SK-N-SH (cell line): ENCODE measurements around the gene NUP43. TPM values are rescaled to one million over a fixed set of nuclear protein-coding genes. Genes with fewer than 3 reads are reported as not detected.

Experiments used
- CTCF ChIA-PET: fragments of 300-600, 350-600 bp; formaldehyde crosslinking; extraction: SDS; loops from one replicate; lab custom pipeline; 2021; lab: Yijun Ruan, JAX
- POLR2A ChIA-PET: fragments of 350-600 bp; sonication (Branson Sonifier 250); formaldehyde crosslinking; extraction: SDS; loops from one replicate; lab custom pipeline; 2020; ENCODE audit warnings: antibody characterized with exemption, inconsistent platforms; lab: Yijun Ruan, JAX
- DNase-seq: peaks from one replicate; pipeline ENCODE4 v3.0.0; 2012
- H2AFZ ChIP-seq: fragments of 200-600 bp; sonication (generic); 2 replicates; pipeline ENCODE4 v1.8.1; 2016; ENCODE audit warnings: antibody characterized with exemption, mild to moderate bottlenecking, low read depth
- H3F3A ChIP-seq: fragments of 200-600 bp; sonication (generic); replicated peaks from 2 replicates; pipeline ENCODE3; 2016; ENCODE audit warnings: antibody characterized with exemption, mild to moderate bottlenecking; ENCODE audit not compliant: insufficient read depth
- H3K27ac ChIP-seq, 2 experiments: fragments of 200-500 bp in 1 of 2; fragments of 200-600 bp in 1 of 2; sonication (Bioruptor generic) in 1 of 2; sonication (generic), shearing (Covaris generic) in 1 of 2; 2 replicates each; pipeline versions ENCODE4 v1.5.1 to v1.6.1; 2014 to 2016; ENCODE audit warnings: low read depth in 2 of 2, inconsistent platforms in 1 of 2, low read length in 1 of 2, mild to moderate bottlenecking in 1 of 2, mixed read lengths in 1 of 2
- H3K27me3 ChIP-seq: fragments of 200-600 bp; sonication (generic), shearing (Covaris generic); 2 replicates; pipeline ENCODE4 v1.6.1; 2016; ENCODE audit warnings: mixed run types; ENCODE audit not compliant: insufficient read depth
- H3K36me3 ChIP-seq, 2 experiments: fragments of 200-500 bp in 1 of 2; fragments of 200-600 bp in 1 of 2; sonication (Bioruptor generic) in 1 of 2; sonication (generic) in 1 of 2; replicated peaks in 1 of 2; 2 replicates each; pipeline versions ENCODE3 to v1.5.1; 2014 to 2016; ENCODE audit warnings: low read length in 1 of 2, mild to moderate bottlenecking in 1 of 2; ENCODE audit not compliant: insufficient read depth in 2 of 2, control insufficient read depth in 1 of 2
- H3K4me1 ChIP-seq, 2 experiments: fragments of 200-500 bp in 1 of 2; fragments of 200-600 bp in 1 of 2; sonication (Bioruptor generic) in 1 of 2; sonication (generic), shearing (Covaris generic) in 1 of 2; 2 replicates each; pipeline versions ENCODE4 v1.5.1 to v1.6.1; 2014 to 2016; ENCODE audit warnings: low read depth in 1 of 2, low read length in 1 of 2, mixed run types in 1 of 2; ENCODE audit not compliant: insufficient read depth in 2 of 2, control insufficient read depth in 1 of 2
- H3K4me2 ChIP-seq: fragments of 200-600 bp; sonication (generic), shearing (Covaris generic); 2 replicates; pipeline ENCODE4 v1.6.1; 2017; ENCODE audit warnings: mixed run types
- H3K4me3 ChIP-seq, 2 experiments: fragments of 200-500 bp in 1 of 2; fragments of 200-600 bp in 1 of 2; sonication (Bioruptor generic) in 1 of 2; sonication (generic), shearing (Covaris generic) in 1 of 2; 2 replicates each; pipeline versions ENCODE4 v1.5.1 to v1.8.1; 2014 to 2016; ENCODE audit warnings: low read depth in 2 of 2, inconsistent platforms in 1 of 2, low read length in 1 of 2, mild to moderate bottlenecking in 1 of 2, mixed read lengths in 1 of 2, moderate library complexity in 1 of 2
- H3K79me2 ChIP-seq: fragments of 200-600 bp; sonication (generic); 2 replicates; pipeline ENCODE4 v1.8.1; 2017; ENCODE audit warnings: mild to moderate bottlenecking; ENCODE audit not compliant: insufficient read depth
- H3K9ac ChIP-seq: fragments of 200-600 bp; sonication (generic); 2 replicates; pipeline ENCODE4 v1.6.1; 2017; ENCODE audit warnings: mixed run types
- H3K9me2 ChIP-seq: fragments of 200-600 bp; sonication (generic); 2 replicates; pipeline ENCODE4 v1.6.1; 2017; ENCODE audit warnings: mixed run types
- H3K9me3 ChIP-seq: fragments of 200-600 bp; sonication (generic); 2 replicates; pipeline ENCODE4 v1.6.1; 2017; ENCODE audit warnings: mixed run types, mild to moderate bottlenecking, moderate library complexity
- H4K20me1 ChIP-seq: fragments of 200-600 bp; sonication (generic); 2 replicates; pipeline ENCODE4 v1.6.1; 2017; ENCODE audit warnings: mild to moderate bottlenecking, mixed run types; ENCODE audit not compliant: insufficient read depth
- EP300 ChIP-seq, 2 experiments: IDR thresholded peaks; 2 replicates each; pipeline versions ENCODE4 v1.4.0 to v1.6.1; 2012; ENCODE audit warnings: borderline replicate concordance in 1 of 2, low read depth in 1 of 2, low read length in 1 of 2
- FOSL2 ChIP-seq: IDR thresholded peaks from 2 replicates; pipeline ENCODE4 v1.4.0; 2012; ENCODE audit warnings: low read depth, mild to moderate bottlenecking, moderate library complexity, borderline replicate concordance
- FOXM1 ChIP-seq: IDR thresholded peaks from 2 replicates; pipeline ENCODE4 v1.4.0; 2012; ENCODE audit warnings: low read depth, mild to moderate bottlenecking
- GATA2 ChIP-seq: sonication (generic); formaldehyde crosslinking; IDR thresholded peaks from 2 replicates; pipeline ENCODE4 v1.5.0; 2020; ENCODE audit warnings: mild to moderate bottlenecking, missing genetic modification reagents
- NFIC ChIP-seq: IDR thresholded peaks from 2 replicates; pipeline ENCODE4 v1.4.0; 2012; ENCODE audit warnings: borderline replicate concordance
- POLR2AphosphoS5 ChIP-seq: IDR thresholded peaks from 2 replicates; pipeline ENCODE4 v1.6.1; 2012; ENCODE audit warnings: low read depth, low read length
- SIN3A ChIP-seq: IDR thresholded peaks from 2 replicates; pipeline ENCODE4 v1.6.1; 2012; ENCODE audit warnings: low read depth, mild to moderate bottlenecking, low read length, moderate library complexity, borderline replicate concordance
- TCF12 ChIP-seq: IDR thresholded peaks from 2 replicates; pipeline ENCODE4 v1.4.0; 2012
- WGBS: methylation state at CpG from one replicate; pipeline ENCODE4 v1.1.6; 2017; ENCODE audit warnings: low lambda C conversion rate; 5-methylcytosine and 5-hydroxymethylcytosine counted together
- polyA plus RNA-seq, 3 experiments: library from polyadenylated mRNA; depleted of rRNA; stranded (reverse); fragments of >200 nt; gene quantifications; 2 replicates each; pipeline ENCODE4 v1.2.3, GENCODE V29; 2012
- TF ChIP-seq, protein P1 (sequence below): fragments of 150-350 bp; IDR thresholded peaks from 2 replicates; pipeline ENCODE4 v1.6.1; 2016; ENCODE audit warnings: mild to moderate bottlenecking, low read depth, low read length
- TF ChIP-seq, protein P2 (sequence below): IDR thresholded peaks from 2 replicates; pipeline ENCODE4 v1.4.0; 2012; ENCODE audit warnings: low read depth, borderline replicate concordance
- TF ChIP-seq, protein P3 (sequence below): fragments of 200-600 bp; sonication (generic); IDR thresholded peaks from 2 replicates; pipeline ENCODE4 v1.6.1; 2017; ENCODE audit warnings: antibody characterized with exemption, mild to moderate bottlenecking, moderate library complexity
- TF ChIP-seq, protein P4 (sequence below): IDR thresholded peaks from 2 replicates; pipeline ENCODE4 v1.4.0; 2012; ENCODE audit warnings: low read depth

Gene NUP43
- polyA plus RNA-seq, 1 of the 3 experiments (the other 2 are of a cell fraction), result 10.1 TPM

DNA sequence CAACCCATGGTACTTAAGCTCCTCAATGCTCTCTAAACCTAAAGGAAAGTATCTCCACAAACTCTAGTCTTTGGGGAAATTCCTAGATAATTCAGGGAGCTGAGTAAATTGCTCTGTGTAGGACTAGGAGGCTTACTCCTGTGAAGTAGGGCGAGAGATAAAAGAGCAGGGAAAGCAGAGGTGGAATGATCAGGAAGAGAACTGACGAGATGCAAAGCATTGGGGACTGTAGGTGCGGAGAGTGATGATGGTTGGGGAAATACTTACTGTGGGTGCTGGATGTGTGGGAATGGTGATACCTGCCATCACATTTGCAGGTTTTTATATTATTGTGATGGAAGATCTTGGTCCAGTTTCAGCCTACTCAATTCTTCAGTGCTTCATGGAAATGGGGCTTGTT is 26.8 kb downstream of the NUP43 start:
- H3K36me3 ChIP-seq, result peaks cover 0 to 7% of the 10 kb centered on the region in 2 experiments
- H3K9ac ChIP-seq, result no peak overlapping the region
- peaks cover 43% of the 10 kb centered on the region for H3K79me2 ChIP-seq
- WGBS, result 90% methylated on average over 3 of the region's 3 CpGs
- H3K9me2 ChIP-seq, result no peaks in the 10 kb centered on the region
- no peaks in the 10 kb centered on the region for H3K9me3 ChIP-seq
- no peaks in the 10 kb centered on the region for H3K27me3 ChIP-seq
- ChIA-PET CTCF (interaction anchor here (1.1 kb wide), 1 partner anchor 174 kb away, joined by 5 read pairs; the partner anchor contains the start of gene PPIL4), POLR2A (interaction anchor here (2.9 kb wide), 1 partner anchor 30 kb away, joined by 8 read pairs; the partner anchor contains the start of gene PCMT1)
- TF ChIP-seq GATA2 (CRISPR knock-in tag), result no peak
- TF ChIP-seq, protein P1, sequence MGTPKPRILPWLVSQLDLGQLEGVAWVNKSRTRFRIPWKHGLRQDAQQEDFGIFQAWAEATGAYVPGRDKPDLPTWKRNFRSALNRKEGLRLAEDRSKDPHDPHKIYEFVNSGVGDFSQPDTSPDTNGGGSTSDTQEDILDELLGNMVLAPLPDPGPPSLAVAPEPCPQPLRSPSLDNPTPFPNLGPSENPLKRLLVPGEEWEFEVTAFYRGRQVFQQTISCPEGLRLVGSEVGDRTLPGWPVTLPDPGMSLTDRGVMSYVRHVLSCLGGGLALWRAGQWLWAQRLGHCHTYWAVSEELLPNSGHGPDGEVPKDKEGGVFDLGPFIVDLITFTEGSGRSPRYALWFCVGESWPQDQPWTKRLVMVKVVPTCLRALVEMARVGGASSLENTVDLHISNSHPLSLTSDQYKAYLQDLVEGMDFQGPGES, result no peak
- TF ChIP-seq FOXM1, result no peak
- TF ChIP-seq, protein P2, sequence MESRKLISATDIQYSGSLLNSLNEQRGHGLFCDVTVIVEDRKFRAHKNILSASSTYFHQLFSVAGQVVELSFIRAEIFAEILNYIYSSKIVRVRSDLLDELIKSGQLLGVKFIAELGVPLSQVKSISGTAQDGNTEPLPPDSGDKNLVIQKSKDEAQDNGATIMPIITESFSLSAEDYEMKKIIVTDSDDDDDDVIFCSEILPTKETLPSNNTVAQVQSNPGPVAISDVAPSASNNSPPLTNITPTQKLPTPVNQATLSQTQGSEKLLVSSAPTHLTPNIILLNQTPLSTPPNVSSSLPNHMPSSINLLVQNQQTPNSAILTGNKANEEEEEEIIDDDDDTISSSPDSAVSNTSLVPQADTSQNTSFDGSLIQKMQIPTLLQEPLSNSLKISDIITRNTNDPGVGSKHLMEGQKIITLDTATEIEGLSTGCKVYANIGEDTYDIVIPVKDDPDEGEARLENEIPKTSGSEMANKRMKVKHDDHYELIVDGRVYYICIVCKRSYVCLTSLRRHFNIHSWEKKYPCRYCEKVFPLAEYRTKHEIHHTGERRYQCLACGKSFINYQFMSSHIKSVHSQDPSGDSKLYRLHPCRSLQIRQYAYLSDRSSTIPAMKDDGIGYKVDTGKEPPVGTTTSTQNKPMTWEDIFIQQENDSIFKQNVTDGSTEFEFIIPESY, result no peak
- TF ChIP-seq TCF12, result no peak
- TF ChIP-seq, protein P3, sequence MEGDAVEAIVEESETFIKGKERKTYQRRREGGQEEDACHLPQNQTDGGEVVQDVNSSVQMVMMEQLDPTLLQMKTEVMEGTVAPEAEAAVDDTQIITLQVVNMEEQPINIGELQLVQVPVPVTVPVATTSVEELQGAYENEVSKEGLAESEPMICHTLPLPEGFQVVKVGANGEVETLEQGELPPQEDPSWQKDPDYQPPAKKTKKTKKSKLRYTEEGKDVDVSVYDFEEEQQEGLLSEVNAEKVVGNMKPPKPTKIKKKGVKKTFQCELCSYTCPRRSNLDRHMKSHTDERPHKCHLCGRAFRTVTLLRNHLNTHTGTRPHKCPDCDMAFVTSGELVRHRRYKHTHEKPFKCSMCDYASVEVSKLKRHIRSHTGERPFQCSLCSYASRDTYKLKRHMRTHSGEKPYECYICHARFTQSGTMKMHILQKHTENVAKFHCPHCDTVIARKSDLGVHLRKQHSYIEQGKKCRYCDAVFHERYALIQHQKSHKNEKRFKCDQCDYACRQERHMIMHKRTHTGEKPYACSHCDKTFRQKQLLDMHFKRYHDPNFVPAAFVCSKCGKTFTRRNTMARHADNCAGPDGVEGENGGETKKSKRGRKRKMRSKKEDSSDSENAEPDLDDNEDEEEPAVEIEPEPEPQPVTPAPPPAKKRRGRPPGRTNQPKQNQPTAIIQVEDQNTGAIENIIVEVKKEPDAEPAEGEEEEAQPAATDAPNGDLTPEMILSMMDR, result no peak
- H2AFZ ChIP-seq, result peak overlapping the region; percentile 100; the same call in 1 of the 2 replicates
- H3K4me2 ChIP-seq, result no peak overlapping the region
- H3K4me1 ChIP-seq, result peaks cover 0 to 7% of the 10 kb centered on the region in 2 experiments; a peak in 2 of 4 replicates
- no peak for DNase-seq
- no peak overlapping the region; a peak in 1 of 4 replicates for H3K27ac ChIP-seq
- H4K20me1 ChIP-seq, result peaks cover 16% of the 10 kb centered on the region
- H3F3A ChIP-seq, result peaks cover 20% of the 10 kb centered on the region
- H3K4me3 ChIP-seq, result no peak overlapping the region

DNA sequence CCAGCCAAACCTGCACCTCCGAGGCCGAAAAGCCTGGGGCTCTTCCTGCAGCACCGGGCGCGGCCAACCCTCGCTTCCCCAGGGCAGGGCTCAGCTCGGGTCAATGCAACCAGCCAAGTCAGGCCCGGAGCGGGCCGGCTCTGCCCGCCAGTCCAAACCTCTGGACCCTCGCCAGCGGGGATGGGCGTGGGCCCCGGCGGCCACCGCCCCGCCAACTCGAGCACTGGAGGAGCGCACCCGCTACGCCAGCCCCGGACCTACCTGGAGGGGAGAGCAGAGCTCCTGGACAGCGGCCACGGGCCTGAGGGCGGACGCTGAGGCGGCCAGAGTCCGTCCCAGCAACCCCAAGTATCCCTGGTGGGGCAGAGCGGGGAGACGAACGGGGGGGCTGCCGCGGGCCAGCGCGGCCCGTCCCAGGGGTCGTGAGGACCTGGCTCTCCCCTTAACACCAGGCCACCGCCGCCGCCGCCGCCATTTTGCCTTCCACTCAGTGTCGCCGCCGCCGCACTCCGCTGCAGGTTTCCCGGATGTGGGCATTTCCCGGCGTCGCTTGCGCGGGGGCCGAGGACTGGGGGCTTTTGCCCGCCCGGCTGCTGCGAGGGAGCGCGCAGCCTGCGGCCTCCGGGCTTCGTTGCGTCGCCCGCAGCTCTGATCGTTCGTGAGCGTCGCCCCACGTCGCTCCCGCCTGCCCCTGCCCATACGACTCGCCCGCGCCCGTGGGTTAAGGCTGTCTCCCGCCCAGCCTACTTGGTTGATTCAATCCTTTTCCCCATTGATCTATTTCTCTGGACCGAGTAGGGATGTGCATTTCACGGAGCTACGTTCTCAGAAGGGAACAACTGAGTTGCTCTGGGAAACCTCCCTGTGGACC is 28.5 kb downstream of the NUP43 start, which contains the start of gene LATS1:
Gene LATS1, minus strand, starts transcription at position 514 of the 871 bp plus-strand sequence. CDS start 15,975 bp downstream, outside the sequence.
- H3F3A ChIP-seq, result peaks cover 12% of the 10 kb centered on the region
- H3K27ac ChIP-seq, result peak within 1 kb of the TSS; percentile 93 to 96
- peak within 1 kb of the TSS; percentile 90 for H3K4me2 ChIP-seq
- H3K79me2 ChIP-seq, result peaks cover 60% of the 10 kb centered on the region
- peak; percentile 91 for DNase-seq
- peak within 1 kb of the TSS; percentile 100 for H2AFZ ChIP-seq
- H3K9ac ChIP-seq, result peak within 1 kb of the TSS; percentile 98
- CTCF ChIA-PET, result interaction anchor here (0.8 to 1.9 kb wide), 5 partner anchors 11 to 157 kb away, joined by 3 to 6 read pairs (median 3); no protein-coding TSS in a partner anchor
- peak within 1 kb of the TSS; percentile 82 to 89 for H3K4me3 ChIP-seq
- H3K27me3 ChIP-seq, result no peaks in the 10 kb centered on the region
- POLR2A ChIA-PET, result interaction anchor here (0.6 to 2.9 kb wide), 9 partner anchors 13 to 155 kb away, joined by 3 to 9 read pairs (median 3); partner anchors contain the start of genes KATNA1 and PCMT1
- peaks cover 0 to 5% of the 10 kb centered on the region in 2 experiments for H3K36me3 ChIP-seq
- peaks cover 0 to 7% of the 10 kb centered on the region in 2 experiments; a peak in 2 of 4 replicates for H3K4me1 ChIP-seq
- WGBS, result 0% methylated on average over 16 of the region's 82 CpGs
- H4K20me1 ChIP-seq, result peaks cover 21% of the 10 kb centered on the region
- H3K9me2 ChIP-seq, result no peaks in the 10 kb centered on the region
- H3K9me3 ChIP-seq, result no peaks in the 10 kb centered on the region
- TF ChIP-seq NFIC, result no peak
- TF ChIP-seq EP300 (IDR thresholded peaks at IDR 0.05; ENCODE audit: borderline replicate concordance in 1 of 2, low read depth in 1 of 2, low read length in 1 of 2), result peak in 1 of 2 experiments; percentile 38; a peak in 1 of 4 replicates
- TF ChIP-seq SIN3A, result peak; percentile 42; the same call in 1 of the 2 replicates
- TF ChIP-seq POLR2AphosphoS5, result peak; percentile 86
- 0 out of 2 replicates have a peak, but pooled peaks have one; percentile 5 for TF ChIP-seq FOSL2
- TF ChIP-seq, protein P2, result no peak
- TF ChIP-seq, protein P4, sequence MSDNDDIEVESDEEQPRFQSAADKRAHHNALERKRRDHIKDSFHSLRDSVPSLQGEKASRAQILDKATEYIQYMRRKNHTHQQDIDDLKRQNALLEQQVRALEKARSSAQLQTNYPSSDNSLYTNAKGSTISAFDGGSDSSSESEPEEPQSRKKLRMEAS, result peak; percentile 75
